HepG2 (cell line): ENCODE measurements around the gene RBM47. TPM values are rescaled to one million over a fixed set of nuclear protein-coding genes. Genes with fewer than 3 reads are reported as not detected.

ENCODE experiments used
- ATAC-seq: fragments of 200-7000 bp; cut with Tn5 transposase; 3 replicates; pipeline ENCODE4 v1.9.1; 2020; ENCODE audit warnings: mild to moderate bottlenecking, moderate library complexity
- BruUV-seq: library from RNA; stranded (reverse); fragments of 400-500 nt; replicated peaks from 2 replicates; lab custom pipeline; 2021; lab: Mats Ljungman, UMichigan
- CTCF ChIA-PET: fragments of 300-600 bp; formaldehyde crosslinking; extraction: SDS; loops from one replicate; lab custom pipeline; 2021; ENCODE audit warnings: low total read pairs, inconsistent platforms, low intra/inter-chr PET ratio; lab: Yijun Ruan, JAX
- POLR2A ChIA-PET: fragments of 350-600 bp; sonication (Branson Sonifier 250); formaldehyde crosslinking; loops from one replicate; lab custom pipeline; 2020; ENCODE audit warnings: antibody characterized with exemption, inconsistent platforms; lab: Yijun Ruan, JAX
- DNase-seq: peaks from one replicate; pipeline ENCODE4 v3.0.0-alpha.2; 2015; ENCODE audit warnings: low spot score
- FAIRE-seq: peaks from 3 replicates; lab custom pipeline; 2011; peaks lifted over from hg19 to GRCh38; lab: Jason Lieb, UNC
- H2AFZ ChIP-seq: one replicate; pipeline ENCODE4 v1.6.1; 2011; ENCODE audit warnings: low read length, inconsistent platforms
- H3K27ac ChIP-seq: fragments of 300-600 bp; 3 replicates; pipeline ENCODE4 v1.8.0; 2011; ENCODE audit warnings: mixed run types, mild to moderate bottlenecking, mixed read lengths, low read length, inconsistent platforms; ENCODE audit not compliant: insufficient read depth; ENCODE audit errors: extremely low read length
- H3K27me3 ChIP-seq, 2 experiments: fragments of 200-600 bp in 1 of 2; 2 replicates in 1 of 2; 3 replicates in 1 of 2; pipeline versions ENCODE4 v1.6.0 to v1.8.0; 2011; ENCODE audit warnings: low read length in 2 of 2, mild to moderate bottlenecking in 2 of 2, moderate library complexity in 2 of 2, inconsistent platforms in 1 of 2; ENCODE audit not compliant: insufficient read depth in 2 of 2, control insufficient read depth in 1 of 2
- H3K36me3 ChIP-seq, 2 experiments: fragments of 200-600 bp in 1 of 2; replicated peaks in 1 of 2; 2 replicates in 1 of 2; 3 replicates in 1 of 2; pipeline versions ENCODE4 v1.5.1 to v1.8.0; 2011; ENCODE audit warnings: low read length in 2 of 2, inconsistent platforms in 1 of 2; ENCODE audit not compliant: insufficient read depth in 2 of 2, control insufficient read depth in 1 of 2
- H3K4me1 ChIP-seq: 2 replicates; pipeline ENCODE4 v1.5.1; 2012; ENCODE audit warnings: low read length, inconsistent platforms; ENCODE audit not compliant: insufficient read depth
- H3K4me2 ChIP-seq: 2 replicates; pipeline ENCODE4 v1.6.0; 2011; ENCODE audit warnings: low read depth, low read length, inconsistent platforms
- H3K4me3 ChIP-seq, 3 experiments: fragments of 200-600 bp in 1 of 3; sonication (generic), shearing (Covaris generic) in 1 of 3; replicated peaks in 1 of 3; 2 replicates each; pipeline ENCODE4 v1.5.1; 2011 to 2016; ENCODE audit warnings: low read length in 3 of 3, inconsistent platforms in 2 of 3, low read depth in 2 of 3, mild to moderate bottlenecking in 2 of 3, control low read depth in 1 of 3, mixed read lengths in 1 of 3; ENCODE audit not compliant: insufficient read depth in 1 of 3
- H3K79me2 ChIP-seq: one replicate; pipeline ENCODE4 v1.6.1; 2011; ENCODE audit warnings: low read length, inconsistent platforms; ENCODE audit not compliant: insufficient read depth
- H3K9ac ChIP-seq: 2 replicates; pipeline ENCODE4 v1.6.0; 2011; ENCODE audit warnings: mild to moderate bottlenecking, low read depth, low read length, inconsistent platforms; ENCODE audit not compliant: insufficient read depth
- H3K9me3 ChIP-seq: 2 replicates; pipeline ENCODE4 v1.5.1; 2012; ENCODE audit warnings: mild to moderate bottlenecking, low read length
- H4K20me1 ChIP-seq: 2 replicates; pipeline ENCODE4 v1.6.0; 2011; ENCODE audit warnings: inconsistent platforms, mild to moderate bottlenecking, low read length, moderate library complexity; ENCODE audit not compliant: insufficient read depth
- BHLHE40 ChIP-seq: IDR thresholded peaks from 2 replicates; pipeline ENCODE4 v1.6.1; 2011; ENCODE audit warnings: low read length, improper control_type of control experiment
- CENPT ChIP-seq: sonication (generic); formaldehyde crosslinking; IDR thresholded peaks from 2 replicates; pipeline ENCODE4 v1.8.0; 2022; ENCODE audit warnings: low read depth, mild to moderate bottlenecking, moderate library complexity, missing genetic modification reagents
- CREB1 ChIP-seq, 2 experiments: fragments of 450-650 bp in 1 of 2; IDR thresholded peaks; 2 replicates each; pipeline ENCODE4 v1.6.1; 2016 to 2017; ENCODE audit warnings: control low read depth in 1 of 2, mild to moderate bottlenecking in 1 of 2, missing compliant biosample characterization in 1 of 2, missing genetic modification characterization in 1 of 2
- ELF1 ChIP-seq: sonication (generic); formaldehyde crosslinking; IDR thresholded peaks from 2 replicates; pipeline ENCODE4 v1.4.0; 2020; ENCODE audit warnings: missing genetic modification reagents
- MAFF ChIP-seq: IDR thresholded peaks from 2 replicates; pipeline ENCODE4 v1.6.1; 2011; ENCODE audit warnings: low read depth, low read length, improper control_type of control experiment
- MTF2 ChIP-seq: sonication (generic); formaldehyde crosslinking; IDR thresholded peaks from 2 replicates; pipeline ENCODE4 v1.5.0; 2020; ENCODE audit warnings: missing genetic modification reagents, borderline replicate concordance
- NFE2 ChIP-seq: sonication (generic); formaldehyde crosslinking; IDR thresholded peaks from 2 replicates; pipeline ENCODE4 v1.4.0; 2020; ENCODE audit warnings: missing genetic modification reagents
- NR2F1 ChIP-seq, 2 experiments: fragments of 450-650 bp in 1 of 2; formaldehyde crosslinking in 1 of 2; IDR thresholded peaks; 2 replicates each; pipeline versions ENCODE4 v1.5.0 to v1.6.1; 2016 to 2020; ENCODE audit warnings: mild to moderate bottlenecking in 1 of 2, missing compliant biosample characterization in 1 of 2, missing genetic modification reagents in 1 of 2, moderate library complexity in 1 of 2
- POLR2A ChIP-seq, 2 experiments: IDR thresholded peaks; 2 replicates each; pipeline ENCODE4 v1.6.1; 2011; ENCODE audit warnings: low read depth in 2 of 2, low read length in 2 of 2, mild to moderate bottlenecking in 1 of 2, moderate library complexity in 1 of 2; ENCODE audit not compliant: insufficient read depth in 1 of 2
- PPARG ChIP-seq: conservative IDR thresholded peaks from 2 replicates; pipeline ENCODE4 v1.6.1; 2016; ENCODE audit warnings: missing biosample characterization, missing genetic modification reagents
- SMYD3 ChIP-seq: sonication (generic); formaldehyde crosslinking; IDR thresholded peaks from 2 replicates; pipeline ENCODE4 v1.8.1; 2023; ENCODE audit warnings: mild to moderate bottlenecking, missing genetic modification reagents
- SRSF4 ChIP-seq: fragments of 200-400 bp; formaldehyde crosslinking; IDR thresholded peaks from one replicate; pipeline ENCODE4 v1.6.1; 2018; ENCODE audit warnings: mild to moderate bottlenecking, low read depth, low read length, moderate library complexity; ENCODE audit not compliant: poor library complexity, severe bottlenecking
- STAG1 ChIP-seq: sonication (generic); formaldehyde crosslinking; IDR thresholded peaks from 2 replicates; pipeline ENCODE4 v1.4.0; 2020; ENCODE audit warnings: missing genetic modification reagents
- TEAD2 ChIP-seq: sonication (generic); formaldehyde crosslinking; IDR thresholded peaks from 2 replicates; pipeline ENCODE4 v1.9.0; 2021; ENCODE audit warnings: missing genetic modification reagents
- TGIF2 ChIP-seq: IDR thresholded peaks from 2 replicates; pipeline ENCODE4 v1.6.1; 2016; ENCODE audit warnings: control low read depth, missing compliant biosample characterization
- U2AF1 ChIP-seq: fragments of 200-400 bp; formaldehyde crosslinking; optimal IDR thresholded peaks from 2 replicates; pipeline ENCODE3; 2017; ENCODE audit warnings: mild to moderate bottlenecking, low read depth, low read length
- ZNF180 ChIP-seq: sonication (generic); formaldehyde crosslinking; IDR thresholded peaks from 2 replicates; pipeline ENCODE4 v1.4.0; 2020; ENCODE audit warnings: low read depth, missing genetic modification reagents, borderline replicate concordance
- ZNF225 ChIP-seq: sonication (generic); formaldehyde crosslinking; IDR thresholded peaks from 2 replicates; pipeline ENCODE4 v1.4.0; 2020; ENCODE audit warnings: mild to moderate bottlenecking, missing genetic modification reagents
- ZNF776 ChIP-seq: sonication (generic); formaldehyde crosslinking; IDR thresholded peaks from 2 replicates; pipeline ENCODE4 v1.4.0; 2020; ENCODE audit warnings: mild to moderate bottlenecking, missing genetic modification reagents
- WGBS: methylation state at CpG from one replicate; pipeline ENCODE4 v1.1.6; 2017; ENCODE audit warnings: low lambda C conversion rate; 5-methylcytosine and 5-hydroxymethylcytosine counted together
- in situ Hi-C: cut with HindIII; loops from 2 replicates; pipeline ENCODE4 v1.10.0; 2017; ENCODE audit warnings: low pct_unique_long_range_greater_than_20kb; ENCODE audit not compliant: extremely low pct_ligation_motif_present
- intact Hi-C: fragments of 100-400 bp; cut with micrococcal nuclease; formaldehyde crosslinking; loops from one replicate; pipeline ENCODE4 v1.10.0; 2022; ENCODE audit not compliant: unreplicated experiment
- polyA plus RNA-seq, 8 experiments: library from polyadenylated mRNA; depleted of rRNA in 3 of 8; stranded (reverse) in 7 of 8; unstranded in 1 of 8; fragments of >200 nt; fragmentation: Illumina TruSeq in 4 of 8; extraction: Trizol in 4 of 8; gene quantifications; 2 replicates each; pipeline versions ENCODE4 v1.2.1 to v1.2.3, GENCODE V29; 2011 to 2016; ENCODE audit warnings: low read depth in 4 of 8, missing spikeins in 1 of 8, mixed read lengths in 1 of 8; ENCODE audit not compliant: insufficient read depth in 1 of 8
- total RNA-seq, 5 experiments: library from RNA; depleted of rRNA; stranded (reverse); fragments of >200 nt; fragmentation: Illumina TruSeq; extraction: Trizol; gene quantifications; 2 replicates each; pipeline ENCODE4 v1.2.3, GENCODE V29; 2016; ENCODE audit warnings: low read depth in 1 of 5
- TF ChIP-seq, protein P1 (sequence below): sonication (generic); formaldehyde crosslinking; IDR thresholded peaks from 2 replicates; pipeline ENCODE4 v1.4.0; 2020; ENCODE audit warnings: mild to moderate bottlenecking, missing genetic modification reagents, borderline replicate concordance
- TF ChIP-seq, protein P2 (sequence below): sonication (generic); formaldehyde crosslinking; IDR thresholded peaks from 2 replicates; pipeline ENCODE4 v1.8.1; 2023; ENCODE audit warnings: mild to moderate bottlenecking, moderate library complexity, missing genetic modification reagents

Gene RBM47
- total and polyA plus RNA-seq, 2 of the 13 experiments (the other 11 are each of a cell fraction or from before 2014, with no cell fraction given): 1.2 to 2.5 TPM

DNA sequence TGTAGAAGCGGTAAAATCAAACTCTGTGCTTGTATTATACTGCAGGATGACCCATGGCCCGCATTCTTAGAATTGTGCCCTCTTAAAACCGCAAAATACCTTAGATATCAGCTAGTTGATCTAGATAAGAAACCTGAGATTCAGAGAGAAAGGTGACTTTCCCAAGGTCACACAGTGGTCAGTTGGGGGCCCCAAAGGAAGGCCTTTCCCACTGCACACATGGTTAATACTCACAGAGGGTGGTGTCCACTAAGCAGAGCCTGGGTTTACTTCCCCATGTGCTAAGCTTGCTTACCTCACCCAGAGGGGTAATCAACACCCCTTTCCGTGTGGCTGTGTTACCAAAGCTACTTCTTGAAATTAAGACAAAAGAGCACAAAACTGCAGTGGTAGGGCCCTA lies 66.3 kb downstream of the RBM47 start:
- intact Hi-C loops: no loop called here
- Histone ChIP-seq H3K27ac (no peak overlapping the region), H3K9ac (no peak overlapping the region), H3K4me3 (no peak overlapping the region), H3K36me3 (no peaks in the 10 kb centered on the region), H3K79me2 (no peaks in the 10 kb centered on the region), H3K4me1 (peaks cover 31% of the 10 kb centered on the region), H4K20me1 (no peaks in the 10 kb centered on the region), H2AFZ (no peak overlapping the region), H3K27me3 (no peaks in the 10 kb centered on the region), H3K4me2 (peak overlapping the region; percentile 20; the same call in 1 of the 2 replicates), H3K9me3 (no peaks in the 10 kb centered on the region)
- ChIA-PET POLR2A (no interaction called here), CTCF (no interaction called here)
- in situ Hi-C loops: no loop called here
- FAIRE-seq (no peak), ATAC-seq (peak; percentile 35; the same call in 2 of the 3 replicates), DNase-seq (peak; percentile 44)
- no TSS peak for BruUV-seq
- 8% methylated on average over 4 of the region's 4 CpGs for WGBS
- no peak for TF ChIP-seq ZNF776 (CRISPR knock-in tag)
- TF ChIP-seq ZNF225 (CRISPR knock-in tag): no peak
- TF ChIP-seq U2AF1: no peak
- TF ChIP-seq SMYD3: no peak
- no peak for TF ChIP-seq NR2F1 (CRISPR knock-in tag; IDR thresholded peaks at IDR 0.05)
- TF ChIP-seq TEAD2: no peak
- TF ChIP-seq POLR2A (IDR thresholded peaks at IDR 0.05; ENCODE audit: insufficient read depth in 1 of 2, low read depth in 2 of 2, low read length in 2 of 2): no peak
- TF ChIP-seq SRSF4: no peak
- no peak for TF ChIP-seq TGIF2 (CRISPR knock-in tag)
- TF ChIP-seq CENPT (CRISPR knock-in tag): no peak
- no peak for TF ChIP-seq BHLHE40
- no peak for TF ChIP-seq CREB1 (IDR thresholded peaks at IDR 0.05)
- no peak for TF ChIP-seq CREB1 (CRISPR knock-in tag; IDR thresholded peaks at IDR 0.05)
- TF ChIP-seq, protein P1, sequence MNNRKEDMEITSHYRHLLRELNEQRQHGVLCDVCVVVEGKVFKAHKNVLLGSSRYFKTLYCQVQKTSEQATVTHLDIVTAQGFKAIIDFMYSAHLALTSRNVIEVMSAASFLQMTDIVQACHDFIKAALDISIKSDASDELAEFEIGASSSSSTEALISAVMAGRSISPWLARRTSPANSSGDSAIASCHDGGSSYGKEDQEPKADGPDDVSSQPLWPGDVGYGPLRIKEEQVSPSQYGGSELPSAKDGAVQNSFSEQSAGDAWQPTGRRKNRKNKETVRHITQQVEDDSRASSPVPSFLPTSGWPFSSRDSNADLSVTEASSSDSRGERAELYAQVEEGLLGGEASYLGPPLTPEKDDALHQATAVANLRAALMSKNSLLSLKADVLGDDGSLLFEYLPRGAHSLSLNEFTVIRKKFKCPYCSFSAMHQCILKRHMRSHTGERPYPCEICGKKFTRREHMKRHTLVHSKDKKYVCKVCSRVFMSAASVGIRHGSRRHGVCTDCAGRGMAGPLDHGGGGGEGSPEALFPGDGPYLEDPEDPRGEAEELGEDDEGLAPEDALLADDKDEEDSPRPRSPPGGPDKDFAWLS (CRISPR knock-in tag): no peak
- TF ChIP-seq ELF1: no peak
- no peak for TF ChIP-seq MAFF
- TF ChIP-seq ZNF180 (CRISPR knock-in tag): no peak
- no peak for TF ChIP-seq MTF2
- TF ChIP-seq, protein P2, sequence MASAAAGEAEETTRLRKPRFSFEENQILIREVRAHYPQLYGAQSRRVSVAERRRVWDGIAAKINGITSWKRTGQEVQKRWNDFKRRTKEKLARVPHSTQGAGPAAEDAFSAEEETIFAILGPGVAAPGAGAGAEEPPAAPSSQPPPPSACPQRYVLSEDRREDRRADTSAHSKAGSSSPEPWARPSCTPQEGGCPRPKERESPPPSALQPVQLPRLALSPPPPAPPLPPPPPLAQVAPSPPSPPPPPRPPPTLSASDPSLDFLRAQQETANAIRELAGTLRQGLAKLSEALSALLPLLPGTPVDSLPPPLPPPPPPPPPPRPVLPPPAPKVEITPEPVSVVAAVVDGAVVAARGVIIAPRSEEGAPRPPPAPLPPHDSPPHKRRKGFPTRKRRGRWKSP (CRISPR knock-in tag): no peak
- peak; percentile 57; the same call in 1 of the 2 replicates for TF ChIP-seq PPARG
- no peak for TF ChIP-seq STAG1 (CRISPR knock-in tag)
- TF ChIP-seq NFE2 (CRISPR knock-in tag): no peak
